Mucosa of descending colon (tissue), 3 donors: ENCODE measurements around the gene KCNH8. TPM values are rescaled to one million over a fixed set of nuclear protein-coding genes. Genes with fewer than 3 reads are reported as not detected.

ENCODE experiments used
- ATAC-seq: fragments of 200-7000 bp; cut with Tn5 transposase; one replicate; pipeline ENCODE4 v1.9.1; 2020; ENCODE audit warnings: mild to moderate bottlenecking, moderate library complexity
- DNase-seq, 3 donors: peaks; one replicate each; pipeline ENCODE4 v3.0.0-alpha.2; 2020
- H3K36me3 ChIP-seq: fragments of 200-600 bp; one replicate; pipeline ENCODE4 v1.8.0; 2021; ENCODE audit warnings: low read depth, mild to moderate bottlenecking
- H3K4me1 ChIP-seq: fragments of 200-600 bp; one replicate; pipeline ENCODE4 v1.8.0; 2021; ENCODE audit warnings: low read depth, mild to moderate bottlenecking
- H3K4me3 ChIP-seq: fragments of 200-600 bp; one replicate; pipeline ENCODE4 v1.8.0; 2021; ENCODE audit warnings: mild to moderate bottlenecking
- H3K9me3 ChIP-seq: fragments of 200-600 bp; one replicate; pipeline ENCODE4 v1.8.0; 2021; ENCODE audit warnings: mild to moderate bottlenecking
- intact Hi-C, 2 donors: fragments of 100-400 bp; cut with DNase I in 1 of 2; cut with micrococcal nuclease in 1 of 2; formaldehyde crosslinking; loops; one replicate each; pipeline versions ENCODE4 v1.11.0 to v1.11.1; 2022; cut with DNase I, micrococcal nuclease
- total RNA-seq, 3 donors: library from RNA; stranded (reverse); fragmentation: NEBNext Ultra II Directional in 2 of 3; extraction: Animal tissue kit (Norgen Biotek cat#: 25700) in 2 of 3; gene quantifications; one replicate each; pipeline versions ENCODE4 v1.2.1 to v1.2.4, GENCODE V29; 2021 to 2023
- TF ChIP-seq, protein P1 (sequence below): fragments of 200-600 bp; IDR thresholded peaks from one replicate; pipeline ENCODE4 v1.8.0; 2022; ENCODE audit warnings: antibody characterized with exemption, mild to moderate bottlenecking
- donor health status: DM: no; HTN: no; CAD: no; lungs with moderate emphysema.
- donor health status: DM: no; HTN: no; CAD: no.
- donor health status: DM: no; HTN: yes; CAD: no.

Gene KCNH8
- total RNA-seq, 3 donors from 2014 or later, result 1.0 to 1.3 (median 1.1) TPM

DNA sequence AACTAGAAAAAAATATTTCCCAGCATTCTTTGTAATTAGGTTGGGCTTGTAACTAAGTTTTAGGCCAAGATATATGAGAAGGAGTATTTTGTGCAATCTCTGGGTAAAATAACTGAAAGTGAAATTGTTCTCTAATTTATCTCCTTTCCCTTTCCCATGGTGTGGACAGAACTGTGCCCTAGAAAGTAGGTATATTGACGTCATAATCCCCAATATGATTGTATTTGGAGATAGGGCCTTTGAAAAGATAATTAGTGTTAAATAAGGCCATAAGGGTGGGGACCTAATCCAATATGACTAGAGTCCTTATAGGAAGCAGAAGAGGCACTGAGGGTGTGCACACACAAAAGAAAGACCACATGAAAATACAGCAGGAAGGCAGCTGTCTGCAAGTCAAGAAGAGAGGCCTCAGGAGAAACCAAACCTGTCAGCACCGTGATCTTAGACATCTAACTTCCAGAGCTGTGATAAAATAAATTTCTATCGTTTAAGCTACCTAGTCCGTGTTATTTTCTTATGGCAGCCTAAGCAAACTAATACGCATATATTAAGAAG, 106.6 kb downstream of the KCNH8 start:
- Histone ChIP-seq H3K36me3 (no peaks in the 10 kb centered on the region), H3K4me1 (no peaks in the 10 kb centered on the region), H3K9me3 (peaks cover 2% of the 10 kb centered on the region), H3K4me3 (no peak overlapping the region)
- DNase-seq, result no peak
- intact Hi-C loops, result no loop called here
- ATAC-seq, result no peak
- TF ChIP-seq, protein P1, sequence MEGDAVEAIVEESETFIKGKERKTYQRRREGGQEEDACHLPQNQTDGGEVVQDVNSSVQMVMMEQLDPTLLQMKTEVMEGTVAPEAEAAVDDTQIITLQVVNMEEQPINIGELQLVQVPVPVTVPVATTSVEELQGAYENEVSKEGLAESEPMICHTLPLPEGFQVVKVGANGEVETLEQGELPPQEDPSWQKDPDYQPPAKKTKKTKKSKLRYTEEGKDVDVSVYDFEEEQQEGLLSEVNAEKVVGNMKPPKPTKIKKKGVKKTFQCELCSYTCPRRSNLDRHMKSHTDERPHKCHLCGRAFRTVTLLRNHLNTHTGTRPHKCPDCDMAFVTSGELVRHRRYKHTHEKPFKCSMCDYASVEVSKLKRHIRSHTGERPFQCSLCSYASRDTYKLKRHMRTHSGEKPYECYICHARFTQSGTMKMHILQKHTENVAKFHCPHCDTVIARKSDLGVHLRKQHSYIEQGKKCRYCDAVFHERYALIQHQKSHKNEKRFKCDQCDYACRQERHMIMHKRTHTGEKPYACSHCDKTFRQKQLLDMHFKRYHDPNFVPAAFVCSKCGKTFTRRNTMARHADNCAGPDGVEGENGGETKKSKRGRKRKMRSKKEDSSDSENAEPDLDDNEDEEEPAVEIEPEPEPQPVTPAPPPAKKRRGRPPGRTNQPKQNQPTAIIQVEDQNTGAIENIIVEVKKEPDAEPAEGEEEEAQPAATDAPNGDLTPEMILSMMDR, result no peak

DNA sequence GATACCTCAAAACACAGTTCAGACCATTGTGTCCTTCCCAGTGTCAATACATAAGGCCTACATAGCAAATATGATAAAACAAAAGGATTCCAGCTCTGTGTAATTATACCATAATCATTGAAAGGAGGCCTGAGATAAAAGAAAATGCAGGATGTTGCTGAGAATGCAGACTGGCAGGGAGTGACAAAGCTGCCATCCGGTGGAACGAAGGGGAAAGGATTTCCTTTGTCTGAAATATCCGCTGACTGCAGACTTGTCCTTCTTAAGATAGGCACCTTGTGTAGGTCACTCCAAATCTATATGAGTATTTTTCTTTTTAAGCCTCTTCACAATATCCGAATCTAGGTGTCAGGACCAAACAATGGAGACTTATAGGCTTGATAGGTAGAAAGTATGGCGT, 108.0 kb downstream of the KCNH8 start:
- DNase-seq (no peak), ATAC-seq (no peak)
- H3K4me1 ChIP-seq, result no peaks in the 10 kb centered on the region
- no peak overlapping the region for H3K4me3 ChIP-seq
- no peaks in the 10 kb centered on the region for H3K36me3 ChIP-seq
- H3K9me3 ChIP-seq, result peaks cover 2% of the 10 kb centered on the region
- intact Hi-C loops, result no loop called here
- TF ChIP-seq, protein P1, result no peak

DNA sequence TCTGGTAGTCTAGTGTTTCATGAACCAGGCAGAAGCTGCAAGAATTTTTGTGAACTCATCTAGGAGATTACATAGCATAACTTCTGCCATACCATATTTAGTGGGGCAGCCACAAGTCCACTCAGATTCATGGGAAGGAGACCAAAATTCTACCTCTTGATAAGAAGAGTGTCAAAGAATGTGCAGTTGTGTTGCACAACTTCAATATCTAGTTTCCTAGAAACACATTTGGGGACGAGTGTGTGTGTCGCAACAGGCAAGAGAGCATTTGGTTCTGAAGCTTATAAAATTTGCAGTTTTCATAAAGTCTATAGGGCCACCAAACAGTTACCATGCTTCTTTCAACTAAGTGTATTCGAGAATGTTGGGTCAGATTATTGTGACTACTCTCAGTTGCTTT, 115.3 kb downstream of the KCNH8 start:
- intact Hi-C loops, result no loop called here
- TF ChIP-seq, protein P1, result no peak
- DNase-seq, result no peak
- Histone ChIP-seq H3K9me3 (no peaks in the 10 kb centered on the region), H3K4me3 (no peak overlapping the region), H3K4me1 (no peaks in the 10 kb centered on the region), H3K36me3 (no peaks in the 10 kb centered on the region)
- no peak for ATAC-seq

DNA sequence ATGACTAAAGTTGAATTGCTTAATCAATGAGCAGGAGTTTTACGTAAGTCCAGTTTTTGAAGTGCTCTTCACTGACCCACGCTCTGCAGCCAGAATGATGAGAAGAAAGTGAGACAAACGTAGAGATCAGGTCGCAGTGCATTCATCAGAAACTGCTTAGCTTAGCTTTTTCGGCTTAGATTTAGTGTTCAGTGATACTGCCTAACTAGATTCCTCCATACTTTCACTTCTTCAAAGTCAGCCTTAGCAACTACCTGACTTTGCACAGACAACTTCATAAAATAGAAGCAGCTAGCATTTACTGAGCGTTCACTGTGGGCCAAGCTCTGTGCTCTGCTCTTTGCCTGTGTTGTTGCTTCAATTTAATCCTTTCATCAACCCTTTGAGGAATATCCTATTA, 116.1 kb downstream of the KCNH8 start:
- no peak for ATAC-seq

DNA sequence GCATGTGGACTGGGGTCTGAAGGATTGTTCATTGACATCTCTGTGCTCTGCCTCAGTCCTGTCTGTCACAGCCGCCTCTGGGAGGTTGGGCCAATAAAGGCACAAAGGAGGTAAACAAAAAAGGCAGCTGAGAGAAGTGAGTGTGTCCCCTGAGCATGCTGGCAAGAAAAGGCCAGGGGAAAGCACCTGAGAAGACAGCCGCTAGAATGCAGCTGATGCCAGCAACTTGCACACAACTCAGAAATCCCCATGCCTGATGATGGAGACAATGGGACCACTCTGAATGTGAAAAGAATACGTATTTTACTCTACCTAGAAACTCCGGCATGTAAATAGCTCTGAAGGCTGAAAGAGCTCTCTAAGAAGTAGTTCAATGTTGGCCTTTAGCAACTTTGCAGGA, 118.7 kb downstream of the KCNH8 start:
- Histone ChIP-seq H3K36me3 (no peaks in the 10 kb centered on the region), H3K4me3 (no peak overlapping the region), H3K9me3 (no peaks in the 10 kb centered on the region), H3K4me1 (no peaks in the 10 kb centered on the region)
- intact Hi-C loops, result no loop called here
- DNase-seq (no peak), ATAC-seq (no peak)
- TF ChIP-seq, protein P1, result no peak

More for the DNA sequence above, 116.1 kb downstream of the KCNH8 start:
- TF ChIP-seq, protein P1, result no peak
- no peak overlapping the region for H3K4me3 ChIP-seq
- no peaks in the 10 kb centered on the region for H3K9me3 ChIP-seq
- no peaks in the 10 kb centered on the region for H3K36me3 ChIP-seq
- no peaks in the 10 kb centered on the region for H3K4me1 ChIP-seq
- no peak for DNase-seq
- intact Hi-C loops, result no loop called here

DNA sequence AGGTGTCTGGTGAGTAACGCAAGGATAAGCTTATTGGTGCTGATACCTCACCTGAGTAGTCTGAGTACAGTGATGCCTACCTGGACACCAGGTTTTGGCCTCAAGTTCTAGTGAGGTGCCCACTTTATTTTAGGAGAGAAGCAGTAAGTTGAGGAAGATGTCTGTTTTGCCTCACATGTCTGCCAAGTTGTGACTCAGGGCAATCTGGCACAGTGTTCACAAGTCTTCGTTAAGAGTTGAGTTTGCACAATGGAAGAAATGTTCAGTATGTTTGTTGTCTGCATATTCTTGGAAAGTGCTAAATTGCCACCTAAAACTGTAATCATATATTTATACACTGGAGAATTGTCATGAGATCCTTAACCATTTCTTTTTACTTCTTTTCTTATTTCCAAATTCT, 122.2 kb downstream of the KCNH8 start:
- intact Hi-C loops, result no loop called here
- Histone ChIP-seq H3K4me3 (no peak overlapping the region), H3K9me3 (no peaks in the 10 kb centered on the region), H3K36me3 (no peaks in the 10 kb centered on the region), H3K4me1 (no peaks in the 10 kb centered on the region)
- ATAC-seq, result no peak
- TF ChIP-seq, protein P1, result no peak
- no peak for DNase-seq
